Mucosa of descending colon (tissue), 3 donors: ENCODE measurements around the gene HLCS. TPM values are rescaled to one million over a fixed set of nuclear protein-coding genes. Genes with fewer than 3 reads are reported as not detected.
"Not testable (repeated sequence)": the region's sequence is repeated elsewhere in the genome, so short reads cannot be mapped to it uniquely, and the experiment has no call there.

Experiments used
- ATAC-seq: fragments of 200-7000 bp; cut with Tn5 transposase; one replicate; pipeline ENCODE4 v1.9.1; 2020; ENCODE audit warnings: mild to moderate bottlenecking, moderate library complexity
- DNase-seq, 3 donors: peaks; one replicate each; pipeline ENCODE4 v3.0.0-alpha.2; 2020
- H3K36me3 ChIP-seq: fragments of 200-600 bp; one replicate; pipeline ENCODE4 v1.8.0; 2021; ENCODE audit warnings: low read depth, mild to moderate bottlenecking
- H3K4me1 ChIP-seq: fragments of 200-600 bp; one replicate; pipeline ENCODE4 v1.8.0; 2021; ENCODE audit warnings: low read depth, mild to moderate bottlenecking
- H3K4me3 ChIP-seq: fragments of 200-600 bp; one replicate; pipeline ENCODE4 v1.8.0; 2021; ENCODE audit warnings: mild to moderate bottlenecking
- H3K9me3 ChIP-seq: fragments of 200-600 bp; one replicate; pipeline ENCODE4 v1.8.0; 2021; ENCODE audit warnings: mild to moderate bottlenecking
- CTCF ChIP-seq: fragments of 200-600 bp; IDR thresholded peaks from one replicate; pipeline ENCODE4 v1.8.0; 2022; ENCODE audit warnings: antibody characterized with exemption, mild to moderate bottlenecking
- intact Hi-C, 2 donors: fragments of 100-400 bp; cut with DNase I in 1 of 2; cut with micrococcal nuclease in 1 of 2; formaldehyde crosslinking; loops; one replicate each; pipeline versions ENCODE4 v1.11.0 to v1.11.1; 2022; cut with DNase I, micrococcal nuclease
- total RNA-seq, 3 donors: library from RNA; stranded (reverse); fragmentation: NEBNext Ultra II Directional in 2 of 3; extraction: Animal tissue kit (Norgen Biotek cat#: 25700) in 2 of 3; gene quantifications; one replicate each; pipeline versions ENCODE4 v1.2.1 to v1.2.4, GENCODE V29; 2021 to 2023
- donor health status: DM: no; HTN: no; CAD: no; lungs with moderate emphysema.
- donor health status: DM: no; HTN: no; CAD: no.
- donor health status: DM: no; HTN: yes; CAD: no.

The HLCS gene
- total RNA-seq, 3 donors from 2014 or later: 13.3 to 16.7 (median 14.9) TPM

GRCh38 chr21:37005548-37006485 is 39.3 kb upstream of the HLCS start:
- ATAC-seq (no peak), DNase-seq (no peak)
- Histone ChIP-seq H3K36me3 (no peaks in the 10 kb centered on the region), H3K4me3 (no peak overlapping the region), H3K9me3 (no peaks in the 10 kb centered on the region), H3K4me1 (peaks cover 8% of the 10 kb centered on the region)
- no peak for TF ChIP-seq CTCF
- intact Hi-C loops: no loop called here

DNA sequence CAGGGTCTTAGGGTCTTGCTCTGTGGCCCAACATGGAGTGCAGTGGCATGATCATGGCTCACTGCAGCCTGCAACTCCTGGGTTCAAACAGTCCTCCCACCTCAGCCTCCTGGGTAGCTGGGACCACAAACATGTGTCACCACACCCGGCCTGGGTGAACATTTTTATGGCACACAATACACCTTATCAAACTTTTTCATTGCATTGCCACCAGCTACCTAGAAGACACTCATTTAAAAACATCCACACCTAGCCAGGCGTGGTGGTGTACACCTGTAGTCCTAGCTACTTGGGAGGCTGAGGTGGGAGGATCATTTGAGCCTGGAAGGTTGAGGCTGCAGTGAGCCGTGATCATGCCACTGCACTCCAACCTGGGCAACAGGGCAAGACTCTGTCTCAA is 37.4 kb upstream of the HLCS start:
- H3K4me3 ChIP-seq, H3K36me3 ChIP-seq, DNase-seq, H3K9me3 ChIP-seq, H3K4me1 ChIP-seq, intact Hi-C loops: not testable (repeated sequence)
- peak; percentile 49 for ATAC-seq

DNA sequence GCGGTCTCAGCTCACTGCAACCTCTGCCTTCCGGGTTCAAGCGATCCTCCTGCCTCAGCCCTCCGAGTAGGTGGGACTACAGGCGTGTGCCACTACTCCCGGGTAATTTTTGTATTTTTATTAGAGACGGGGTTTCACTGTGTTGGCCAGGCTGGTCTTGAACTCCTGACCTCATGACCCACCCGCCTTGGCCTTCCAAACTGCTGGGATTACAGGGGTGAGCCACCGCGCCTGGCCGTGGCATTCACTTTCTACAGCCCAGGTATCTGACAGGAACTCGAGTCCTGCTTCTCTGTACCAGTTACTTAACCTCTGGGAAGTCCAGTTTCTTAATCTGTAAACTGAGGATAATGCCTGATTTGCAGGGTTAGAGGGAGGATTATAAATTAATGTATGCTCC is 36.4 kb upstream of the HLCS start:
- H3K4me1 ChIP-seq, ATAC-seq, H3K9me3 ChIP-seq, intact Hi-C loops, DNase-seq, H3K36me3 ChIP-seq, H3K4me3 ChIP-seq: not testable (repeated sequence)

DNA sequence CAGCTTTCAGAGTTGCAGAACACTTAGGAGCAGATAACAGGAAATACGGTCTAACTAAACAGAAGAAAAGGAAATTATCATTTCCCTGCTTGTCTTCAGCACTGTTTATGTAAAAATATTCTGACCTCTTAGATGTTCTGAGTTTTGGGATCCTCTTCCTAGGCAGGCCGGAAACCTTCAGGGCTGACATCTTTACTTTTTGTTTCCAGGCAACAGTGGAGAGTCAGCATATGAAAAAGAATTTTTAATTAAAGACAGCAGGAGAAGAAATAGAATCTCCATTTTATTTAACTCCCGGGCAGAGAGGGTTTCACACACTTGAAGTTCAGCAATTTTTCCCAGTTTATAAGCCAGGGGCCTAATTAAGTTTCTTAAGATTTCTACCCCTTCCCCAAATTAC is 35.0 kb upstream of the HLCS start:
- Histone ChIP-seq H3K36me3 (no peaks in the 10 kb centered on the region), H3K9me3 (no peaks in the 10 kb centered on the region), H3K4me3 (no peak overlapping the region), H3K4me1 (no peaks in the 10 kb centered on the region)
- intact Hi-C loops: no loop called here
- no peak for ATAC-seq
- TF ChIP-seq CTCF: no peak
- no peak for DNase-seq

- no peaks in the 10 kb centered on the region for H3K36me3 ChIP-seq
- DNase-seq (no peak), ATAC-seq (no peak)
- no peaks in the 10 kb centered on the region for H3K9me3 ChIP-seq
- H3K4me3 ChIP-seq: no peak overlapping the region
- no peaks in the 10 kb centered on the region for H3K4me1 ChIP-seq
- no peak for TF ChIP-seq CTCF
- intact Hi-C loops: no loop called here
Observed at GRCh38 chr21:37000381-37000780, 33.9 kb upstream of the HLCS start.

GRCh38 chr21:36999131-36999898 is 32.8 kb upstream of the HLCS start:
- ATAC-seq (no peak), DNase-seq (no peak)
- Histone ChIP-seq H3K4me3 (no peak overlapping the region), H3K9me3 (no peaks in the 10 kb centered on the region), H3K4me1 (no peaks in the 10 kb centered on the region), H3K36me3 (no peaks in the 10 kb centered on the region)
- no peak for TF ChIP-seq CTCF
- intact Hi-C loops: no loop called here

DNA sequence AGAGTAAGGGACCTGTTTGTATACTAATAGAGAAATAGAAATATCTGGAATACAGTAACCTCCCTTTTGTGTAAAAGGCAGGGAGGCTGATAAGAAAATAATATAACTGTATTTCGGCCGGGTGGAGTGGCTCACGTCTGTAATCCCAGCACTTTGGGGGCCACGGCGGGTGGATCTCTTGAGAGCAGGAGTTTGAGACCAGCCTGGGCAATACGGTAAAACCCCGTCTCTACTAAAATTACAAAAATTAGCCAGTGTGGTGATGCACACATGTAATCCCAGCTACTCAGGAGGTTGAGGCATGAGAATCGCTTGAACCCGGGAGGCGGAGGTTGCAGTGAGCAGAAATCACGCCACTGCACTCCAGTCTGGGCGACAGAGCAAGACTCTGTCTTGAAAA is 28.8 kb upstream of the HLCS start:
- H3K9me3 ChIP-seq, ATAC-seq, H3K36me3 ChIP-seq, intact Hi-C loops, DNase-seq, H3K4me1 ChIP-seq, H3K4me3 ChIP-seq: not testable (repeated sequence)
